ENCODE results near the gene CATSPERZ. TPM values are rescaled to one million over a fixed set of nuclear protein-coding genes. Genes with fewer than 3 reads are reported as not detected.

CATSPERZ gene
- total and polyA plus RNA-seq, 2 of the 8 experiments (the other 6 are each of a cell fraction or from before 2014, with no cell fraction given) = 0.77 TPM; not detected in 1

DNA sequence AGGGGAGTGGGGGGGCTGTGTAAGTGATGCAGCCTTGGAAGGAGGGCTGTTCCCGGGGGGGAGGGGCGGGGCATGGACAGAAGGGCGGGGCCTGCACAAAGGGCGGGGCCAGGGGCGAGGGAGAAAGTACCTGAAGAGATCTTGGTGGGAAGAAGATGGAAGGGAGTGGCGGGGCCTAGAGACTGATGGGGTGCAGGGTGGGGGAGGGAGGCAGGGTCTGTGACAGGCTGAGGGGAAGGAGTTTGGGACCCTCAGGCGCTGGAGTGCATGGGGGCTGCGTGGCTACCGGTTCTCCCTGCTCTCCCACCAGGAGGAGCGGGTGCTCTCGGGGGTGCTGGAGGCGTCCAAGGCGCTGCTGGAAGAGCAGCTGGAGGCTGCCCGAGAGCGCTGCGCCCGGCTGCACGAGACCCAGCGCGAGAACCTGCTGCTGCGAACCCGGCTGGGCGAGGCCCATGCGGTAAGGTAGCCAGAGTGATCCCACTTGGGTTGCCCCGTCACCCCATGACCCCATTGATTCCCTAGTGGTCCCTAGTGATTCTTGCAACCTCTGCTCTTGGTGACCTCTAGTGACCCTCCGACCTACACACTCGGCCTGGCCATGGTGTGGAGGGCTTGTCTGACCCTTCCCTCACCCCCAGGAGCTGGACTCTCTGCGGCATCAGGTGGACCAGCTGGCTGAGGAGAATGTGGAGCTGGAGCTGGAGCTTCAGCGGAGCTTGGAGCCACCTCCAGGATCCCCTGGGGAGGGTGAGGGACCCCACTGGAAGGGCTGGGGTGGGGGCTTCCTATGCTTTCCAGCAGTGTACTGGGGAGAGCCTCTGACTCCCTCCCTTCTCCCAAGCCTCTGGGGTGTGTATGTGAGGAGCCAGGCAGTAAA, 42.9 kb downstream of the CATSPERZ start:
- Histone ChIP-seq H2BK12ac (ENCODE audit: low read depth, low read length) (peak overlapping the region; percentile 50; the same call in 1 of the 2 replicates), H4K20me1 (replicated peaks in 1 of 2; ENCODE audit: control insufficient read depth in 1 of 2, insufficient read depth in 2 of 2, low read length in 2 of 2) (peaks cover 0 to 2% of the 10 kb centered on the region in 2 experiments), H2AFZ (ENCODE audit: low read length) (no peak overlapping the region), H2BK15ac (ENCODE audit: low read length) (no peak overlapping the region; the same call in 1 of the 2 replicates), H4K8ac (ENCODE audit: extremely low read depth, insufficient read depth, low read length) (no peak overlapping the region), H4K5ac (ENCODE audit: insufficient read length, low read depth, low read length) (no peak overlapping the region), H3K27me3 (replicated peaks in 1 of 4; ENCODE audit: control insufficient read depth in 3 of 4, extremely low read depth in 1 of 4, insufficient read depth in 3 of 4, low read length in 3 of 4) (peaks cover 0 to 2% (median 0%) of the 10 kb centered on the region in 4 experiments; a peak in 1 of 7 replicates), H3K79me1 (ENCODE audit: low read depth, low read length) (no peaks in the 10 kb centered on the region), H3K4me3 (ENCODE audit: extremely low read depth in 1 of 4, insufficient read depth in 2 of 4, low read depth in 3 of 4, low read length in 4 of 4) (peak overlapping the region; percentile 0 to 69 (median 27); a peak in 5 of 8 replicates), H2BK5ac (ENCODE audit: low read depth, low read length) (no peak overlapping the region), H3K4ac (replicated peaks; ENCODE audit: insufficient read length, low read depth, low read length) (no peak overlapping the region), H2BK120ac (replicated peaks; ENCODE audit: low read depth, low read length) (no peak overlapping the region), H2BK20ac (ENCODE audit: low read length) (no peak overlapping the region), H3K9me3 (ENCODE audit: insufficient read depth in 2 of 2, low read depth in 1 of 2, low read length in 1 of 2) (no peaks in the 10 kb centered on the region), H3K23me2 (ENCODE audit: low read depth, low read length) (peaks cover 11% of the 10 kb centered on the region; the same call in 1 of the 2 replicates), H3K36me3 (ENCODE audit: control insufficient read depth in 2 of 4, insufficient read depth in 4 of 4, low read length in 3 of 4) (no peaks in the 10 kb centered on the region), H3K9ac (replicated peaks in 1 of 4; ENCODE audit: extremely low read depth in 1 of 4, low read depth in 3 of 4, low read length in 3 of 4) (no peak overlapping the region), H3K56ac (replicated peaks; ENCODE audit: insufficient read length, low read depth, low read length) (no peak overlapping the region), H2AK5ac (ENCODE audit: low read depth, low read length) (no peak overlapping the region), H3K14ac (ENCODE audit: insufficient read length) (no peak overlapping the region), H4K91ac (replicated peaks; ENCODE audit: insufficient read length, low read length) (no peak overlapping the region), H3K79me2 (ENCODE audit: control insufficient read depth in 1 of 2, insufficient read depth in 2 of 2, low read length in 2 of 2) (no peaks in the 10 kb centered on the region), H3K18ac (ENCODE audit: extremely low read depth, low read length) (no peak overlapping the region), H3K27ac (ENCODE audit: low read depth, low read length) (no peak overlapping the region), H3K4me2 (ENCODE audit: insufficient read depth in 1 of 2, low read depth in 2 of 2, low read length in 2 of 2) (peak overlapping the region; percentile 71 to 78; a peak in 3 of 4 replicates), H3K4me1 (replicated peaks in 1 of 4; ENCODE audit: control insufficient read depth in 3 of 4, insufficient read depth in 4 of 4, low read length in 3 of 4) (peaks cover 0 to 23% (median 17%) of the 10 kb centered on the region in 4 experiments; a peak in 6 of 7 replicates), H3K23ac (ENCODE audit: insufficient read length) (no peak overlapping the region)
- no peak for TF ChIP-seq HDAC2 (IDR thresholded peaks at IDR 0.05; ENCODE audit: borderline replicate concordance in 1 of 2, low read depth in 2 of 2, low read length in 2 of 2)
- no peak for TF ChIP-seq FOSL1 (IDR thresholded peaks at IDR 0.05; ENCODE audit: insufficient read depth, low read depth, low read length)
- TF ChIP-seq KDM1A (IDR thresholded peaks at IDR 0.05; ENCODE audit: borderline replicate concordance, low read length) = no peak
- no peak for TF ChIP-seq CREB1 (IDR thresholded peaks at IDR 0.05)
- no peak for TF ChIP-seq KDM4A (IDR thresholded peaks at IDR 0.05; ENCODE audit: low read depth, low read length, severe bottlenecking)
- no peak for TF ChIP-seq SP4 (IDR thresholded peaks at IDR 0.05; ENCODE audit: low read length)
- FAIRE-seq (no peak), DNase-seq (ENCODE audit: low read depth in 1 of 2, low spot score in 2 of 2) (no peak)
- ChIA-PET POLR2A (ENCODE audit: partially characterized antibody) (interaction anchor here (1.3 to 6.1 kb wide), 7 partner anchors 10 to 58 kb away, joined by 3 to 38 read pairs (median 6); partner anchors contain the start of genes BAD, ESRRA, PRDX5 and TRMT112), CTCF (ENCODE audit: partially characterized antibody) (interaction anchor here (0.6 to 37.6 kb wide), 19 partner anchors 6 to 362 kb away, joined by 3 to 614 read pairs (median 4); partner anchors contain the start of genes CATSPERZ, CCDC88B, ESRRA and PRDX5)
- 89% methylated on average over 17 of the region's 29 CpGs; no CpG with 5 or more reads in 1 of the 2 experiments for WGBS, 2 experiments (ENCODE audit: extremely low coverage in 1 of 2, insufficient coverage in 1 of 2, insufficient read length in 1 of 2, insufficient replicate concordance in 2 of 2, low coverage in 1 of 2, low lambda C conversion rate in 2 of 2, missing lambda C conversion rate in 1 of 2)
